Measurements from ENCODE around the gene NUDC.

GRCh38 chr1:26907071-26907917 is 14.2 kb upstream of the NUDC start:
- no peak for TF ChIP-seq TAF1 (IDR thresholded peaks at IDR 0.05; ENCODE audit: borderline replicate concordance, low read depth, low read length)
- no peak for TF ChIP-seq CREB1 (IDR thresholded peaks at IDR 0.05; ENCODE audit: low read depth)

Data from GM12878 (cell line).